T-helper 17 cell (primary cell): Measurements from ENCODE around the gene SLC25A4. TPM values are rescaled to one million over a fixed set of nuclear protein-coding genes. Genes with fewer than 3 reads are reported as not detected.
"Not testable (repeated sequence)": the region's sequence is repeated elsewhere in the genome, so short reads cannot be mapped to it uniquely, and the experiment has no call there.

Experiments used
- ATAC-seq: fragments of 150-1000 bp; cut with Tn5 transposase; 2 replicates; pipeline ENCODE4 v1.10.0; 2021; ENCODE audit warnings: mild to moderate bottlenecking, moderate library complexity
- DNase-seq, 3 donors: peaks; one replicate each; pipeline versions ENCODE4 v3.0.0 to v3.0.0-alpha.2; 2020 to 2021
- H3K9me3 ChIP-seq: one replicate; pipeline ENCODE4 v1.7.0; 2013; ENCODE audit warnings: low read length, mild to moderate bottlenecking; ENCODE audit not compliant: control insufficient read depth, poor library complexity, severe bottlenecking
- H3K27ac Mint-ChIP-seq: one replicate; pipeline ENCODE4 v1.8.0; 2022; ENCODE audit warnings: mild to moderate bottlenecking, moderate library complexity, mixed read lengths
- H3K27me3 Mint-ChIP-seq: one replicate; pipeline ENCODE4 v1.8.0; 2022; ENCODE audit warnings: mixed read lengths
- H3K36me3 Mint-ChIP-seq: one replicate; pipeline ENCODE4 v1.8.0; 2022; ENCODE audit warnings: low read depth, mixed read lengths
- H3K4me1 Mint-ChIP-seq: one replicate; pipeline ENCODE4 v1.8.0; 2022; ENCODE audit warnings: mild to moderate bottlenecking, mixed read lengths
- H3K4me3 Mint-ChIP-seq: one replicate; pipeline ENCODE4 v1.8.0; 2022; ENCODE audit warnings: mild to moderate bottlenecking, moderate library complexity, mixed read lengths
- total RNA-seq, 4 donors: library from RNA in 2 of 4; stranded (reverse) in 2 of 4; gene quantifications; one replicate each; pipeline ENCODE4 v1.2.3 and lab custom pipeline; 2022 to 2026

The SLC25A4 gene
- total RNA-seq, result 1 to 10 TPM; 2.7 to 3.3 TPM
- 5.9 reads per million in 2 donors for total RNA-seq (lab: John Stamatoyannopoulos, UW)

- H3K27me3 Mint-ChIP-seq, result peaks cover 26% of the 10 kb centered on the region
- H3K27ac Mint-ChIP-seq, result peak within 1 kb of the TSS; percentile 57
- peaks cover 7% of the 10 kb centered on the region for H3K4me1 Mint-ChIP-seq
- peak within 1 kb of the TSS; percentile 90 for H3K4me3 Mint-ChIP-seq
- H3K9me3 ChIP-seq, result no peaks in the 10 kb centered on the region
- ATAC-seq (peak; percentile 96), DNase-seq (peak; percentile 72 to 75 (median 74))
- no peaks in the 10 kb centered on the region for H3K36me3 Mint-ChIP-seq
Measured at GRCh38 chr4:185142912-185143600, at the start of gene SLC25A4. SLC25A4 (plus strand) TSS chr4:185143266; CDS start chr4:185143373, 107 bp downstream.

DNA sequence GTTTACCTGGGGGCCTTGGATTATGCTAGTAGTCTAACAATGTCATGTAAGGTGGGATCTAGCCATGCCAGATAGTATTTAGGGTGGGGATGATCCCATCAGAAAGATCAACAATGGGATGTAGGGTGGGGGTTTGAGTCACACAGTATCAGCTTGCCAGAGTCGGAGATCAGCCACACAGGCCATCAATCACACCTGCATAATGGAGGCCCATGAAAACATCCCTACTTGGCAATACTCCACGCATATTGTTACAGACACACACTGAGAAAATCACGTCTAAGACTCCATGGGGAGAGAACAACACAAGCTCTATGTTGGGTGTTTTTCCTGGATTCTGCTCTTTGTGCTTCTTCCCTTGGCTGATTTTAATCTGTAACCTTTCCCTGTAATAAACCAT, 49.5 kb upstream of the SLC25A4 start:
- no peak for DNase-seq
- Mint-ChIP-seq H3K27ac (no peak overlapping the region), H3K36me3 (peaks cover 4% of the 10 kb centered on the region), H3K27me3 (peaks cover 43% of the 10 kb centered on the region), H3K4me1 (no peaks in the 10 kb centered on the region), H3K4me3 (no peak overlapping the region)
- no peaks in the 10 kb centered on the region for H3K9me3 ChIP-seq
- ATAC-seq, result no peak

- Mint-ChIP-seq H3K36me3 (no peaks in the 10 kb centered on the region), H3K4me3 (no peak overlapping the region), H3K27ac (no peak overlapping the region), H3K27me3 (peaks cover 40% of the 10 kb centered on the region), H3K4me1 (no peaks in the 10 kb centered on the region)
- no peaks in the 10 kb centered on the region for H3K9me3 ChIP-seq
- DNase-seq (no peak), ATAC-seq (no peak)
Measured at GRCh38 chr4:185096032-185096653, 46.9 kb upstream of the SLC25A4 start.

GRCh38 chr4:185098474-185098873, 44.6 kb upstream of the SLC25A4 start:
- Mint-ChIP-seq H3K27ac (no peak overlapping the region), H3K4me1 (peaks cover 4% of the 10 kb centered on the region), H3K36me3 (peaks cover 7% of the 10 kb centered on the region), H3K27me3 (peaks cover 43% of the 10 kb centered on the region), H3K4me3 (no peak overlapping the region)
- DNase-seq, result no peak
- no peaks in the 10 kb centered on the region for H3K9me3 ChIP-seq
- no peak for ATAC-seq

DNA sequence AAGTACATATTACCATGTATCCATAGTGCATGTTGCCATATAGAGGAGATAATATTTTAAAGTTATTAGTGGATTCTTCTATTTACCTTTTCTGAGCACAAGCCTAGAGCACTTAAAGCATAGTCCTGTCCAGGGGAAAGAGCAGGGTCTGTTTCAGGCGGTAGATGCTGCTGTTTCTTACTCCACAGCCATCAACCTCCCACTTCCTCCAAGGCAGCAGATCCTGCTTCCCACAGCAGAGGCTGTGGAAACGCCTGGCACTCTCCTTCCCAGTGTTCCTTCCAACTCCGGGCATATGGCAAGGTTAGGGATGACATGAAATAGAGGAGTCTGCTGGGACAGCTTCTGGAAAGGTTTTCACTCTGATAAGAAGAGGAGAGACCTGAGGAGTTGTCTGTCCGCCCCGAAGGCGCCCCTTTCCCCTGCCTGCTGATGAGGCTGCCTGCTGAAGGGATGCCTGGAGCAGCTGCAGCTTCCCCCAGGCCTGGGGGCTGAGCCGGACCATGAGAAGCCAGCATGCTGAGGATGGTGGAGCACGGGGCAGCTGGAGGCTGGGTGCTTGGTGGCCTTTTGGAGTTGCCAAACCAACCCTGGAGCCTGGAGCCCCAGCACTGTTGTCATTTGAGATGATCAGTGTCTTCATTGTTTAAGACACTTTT, 43.9 kb upstream of the SLC25A4 start:
- peaks cover 10% of the 10 kb centered on the region for H3K36me3 Mint-ChIP-seq
- no peak overlapping the region for H3K27ac Mint-ChIP-seq
- peaks cover 4% of the 10 kb centered on the region for H3K4me1 Mint-ChIP-seq
- ATAC-seq, result no peak
- H3K27me3 Mint-ChIP-seq, result peaks cover 46% of the 10 kb centered on the region
- H3K4me3 Mint-ChIP-seq, result no peak overlapping the region
- no peak for DNase-seq
- no peaks in the 10 kb centered on the region for H3K9me3 ChIP-seq

DNA sequence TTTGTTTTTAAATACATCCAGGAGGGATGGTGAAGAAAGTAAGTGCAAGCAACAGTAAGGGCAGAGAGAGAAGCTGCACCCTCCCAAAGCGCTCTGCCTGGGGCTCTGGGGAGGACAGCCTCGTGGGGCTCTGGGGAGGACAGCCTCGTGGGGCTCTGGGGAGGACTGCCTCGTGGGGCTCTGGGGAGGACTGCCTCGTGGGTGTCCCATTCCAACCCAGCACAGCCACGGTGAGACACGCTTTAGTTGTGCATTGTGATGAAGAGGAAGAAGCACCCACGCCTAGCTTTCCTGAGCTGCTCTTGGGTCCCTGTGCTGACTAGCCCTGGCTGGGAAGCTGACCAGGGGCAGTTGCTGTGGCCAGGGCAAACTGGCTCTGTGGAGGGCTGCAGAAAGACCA, 43.1 kb upstream of the SLC25A4 start:
- Mint-ChIP-seq H3K36me3 (peaks cover 10% of the 10 kb centered on the region), H3K4me1 (peaks cover 4% of the 10 kb centered on the region), H3K4me3 (no peak overlapping the region), H3K27me3 (peaks cover 46% of the 10 kb centered on the region), H3K27ac (no peak overlapping the region)
- no peak for ATAC-seq
- H3K9me3 ChIP-seq, result no peaks in the 10 kb centered on the region
- DNase-seq, result no peak

GRCh38 chr4:185100423-185100822, 42.6 kb upstream of the SLC25A4 start:
- Mint-ChIP-seq H3K27me3 (peaks cover 41% of the 10 kb centered on the region), H3K4me3 (no peak overlapping the region), H3K27ac (no peak overlapping the region), H3K36me3 (peaks cover 10% of the 10 kb centered on the region), H3K4me1 (peaks cover 4% of the 10 kb centered on the region)
- DNase-seq (no peak), ATAC-seq (no peak)
- no peaks in the 10 kb centered on the region for H3K9me3 ChIP-seq

GRCh38 chr4:185101354-185101890, 41.6 kb upstream of the SLC25A4 start:
- Mint-ChIP-seq H3K36me3 (peaks cover 10% of the 10 kb centered on the region), H3K27ac (no peak overlapping the region), H3K4me1 (peaks cover 4% of the 10 kb centered on the region), H3K27me3 (peaks cover 47% of the 10 kb centered on the region), H3K4me3 (no peak overlapping the region)
- ATAC-seq (no peak), DNase-seq (no peak)
- H3K9me3 ChIP-seq, result no peaks in the 10 kb centered on the region

DNA sequence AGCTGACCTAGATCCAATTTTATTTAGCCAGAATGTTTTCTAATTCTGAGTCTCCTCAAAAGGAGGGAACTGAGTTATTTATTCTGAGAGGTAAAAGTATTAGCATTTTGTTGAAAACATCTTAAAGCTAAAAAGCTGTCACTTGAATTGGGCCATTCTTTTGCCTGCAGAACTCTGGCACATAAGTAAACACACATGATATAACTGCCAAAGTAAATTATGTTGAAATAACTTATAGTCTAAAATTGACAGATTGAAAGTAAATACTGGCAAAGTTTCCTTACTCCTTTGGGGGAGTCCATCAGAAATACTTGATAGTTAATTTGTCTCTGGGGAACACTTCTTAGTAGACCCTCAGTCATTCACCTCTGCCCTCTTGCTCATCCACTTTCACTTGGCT, 38.3 kb upstream of the SLC25A4 start:
- ATAC-seq, result no peak
- Mint-ChIP-seq H3K27me3 (peaks cover 59% of the 10 kb centered on the region), H3K4me1 (peaks cover 4% of the 10 kb centered on the region), H3K4me3 (no peak overlapping the region), H3K27ac (no peak overlapping the region), H3K36me3 (peaks cover 10% of the 10 kb centered on the region)
- no peaks in the 10 kb centered on the region for H3K9me3 ChIP-seq
- DNase-seq, result no peak

GRCh38 chr4:185106353-185106752, 36.7 kb upstream of the SLC25A4 start:
- no peak for DNase-seq
- no peaks in the 10 kb centered on the region for H3K9me3 ChIP-seq
- peaks cover 7% of the 10 kb centered on the region for H3K4me1 Mint-ChIP-seq
- H3K27ac Mint-ChIP-seq, result no peak overlapping the region
- no peak for ATAC-seq
- peaks cover 10% of the 10 kb centered on the region for H3K36me3 Mint-ChIP-seq
- peaks cover 61% of the 10 kb centered on the region for H3K27me3 Mint-ChIP-seq
- no peak overlapping the region for H3K4me3 Mint-ChIP-seq

GRCh38 chr4:185107574-185107973, 35.5 kb upstream of the SLC25A4 start:
- peaks cover 51% of the 10 kb centered on the region for H3K27me3 Mint-ChIP-seq
- not testable (repeated sequence) for H3K36me3 Mint-ChIP-seq, ATAC-seq, H3K4me1 Mint-ChIP-seq, DNase-seq, H3K4me3 Mint-ChIP-seq, H3K27ac Mint-ChIP-seq, H3K9me3 ChIP-seq

DNA sequence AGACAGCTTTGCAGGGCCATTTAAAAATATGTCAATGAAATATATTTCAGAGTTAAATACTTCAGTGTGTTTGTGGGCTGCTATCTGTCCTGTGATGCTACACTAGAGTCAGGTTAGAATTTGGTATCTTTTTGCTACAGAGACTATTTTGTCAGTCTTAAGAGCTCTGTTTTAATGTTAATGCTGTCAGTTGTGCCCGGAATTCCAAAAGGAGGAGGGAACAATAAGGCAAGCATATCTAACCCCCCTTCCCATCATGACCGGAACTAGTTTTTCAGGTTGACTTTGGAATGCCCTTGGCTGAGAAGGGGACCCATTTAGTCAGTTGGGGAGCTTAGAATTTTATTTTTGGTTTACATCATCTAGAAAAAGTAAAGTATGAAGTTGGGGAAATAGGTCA, 34.9 kb upstream of the SLC25A4 start:
- Mint-ChIP-seq H3K27ac (no peak overlapping the region), H3K27me3 (peaks cover 45% of the 10 kb centered on the region), H3K4me1 (peaks cover 2% of the 10 kb centered on the region), H3K36me3 (peaks cover 3% of the 10 kb centered on the region), H3K4me3 (no peak overlapping the region)
- DNase-seq (no peak), ATAC-seq (no peak)
- H3K9me3 ChIP-seq, result no peaks in the 10 kb centered on the region

- peaks cover 2% of the 10 kb centered on the region for H3K4me1 Mint-ChIP-seq
- H3K36me3 Mint-ChIP-seq, result peaks cover 2% of the 10 kb centered on the region
- ATAC-seq (no peak), DNase-seq (no peak)
- no peak overlapping the region for H3K4me3 Mint-ChIP-seq
- H3K9me3 ChIP-seq, result no peaks in the 10 kb centered on the region
- peaks cover 42% of the 10 kb centered on the region for H3K27me3 Mint-ChIP-seq
- no peak overlapping the region for H3K27ac Mint-ChIP-seq
Measured at GRCh38 chr4:185108669-185109068, 34.4 kb upstream of the SLC25A4 start.
